GM12872 (cell line): ENCODE results near the gene FGF4.

Experiments
- CTCF ChIP-seq: IDR thresholded peaks from 3 replicates; pipeline ENCODE4 v1.5.1; 2011; ENCODE audit warnings: low read depth, mild to moderate bottlenecking, low read length, moderate library complexity; ENCODE audit not compliant: insufficient read depth

Gene FGF4

GRCh38 chr11:69746752-69747742 lies 28.1 kb downstream of the FGF4 start:
- TF ChIP-seq CTCF: no peak

GRCh38 chr11:69746140-69746539 lies 29.0 kb downstream of the FGF4 start:
- no peak for TF ChIP-seq CTCF

GRCh38 chr11:69745201-69745600 lies 29.9 kb downstream of the FGF4 start:
- TF ChIP-seq CTCF: no peak

- TF ChIP-seq CTCF: no peak
Observed at GRCh38 chr11:69744435-69744834, 30.7 kb downstream of the FGF4 start.

- TF ChIP-seq CTCF: no peak
Observed at GRCh38 chr11:69734841-69735240, 40.3 kb downstream of the FGF4 start.

GRCh38 chr11:69734367-69734766 lies 40.8 kb downstream of the FGF4 start:
- no peak for TF ChIP-seq CTCF

GRCh38 chr11:69732910-69733309 lies 42.2 kb downstream of the FGF4 start:
- no peak for TF ChIP-seq CTCF
